ENCODE measurements around the gene GAB1. TPM values are rescaled to one million over a fixed set of nuclear protein-coding genes. Genes with fewer than 3 reads are reported as not detected.

Gene GAB1
- total RNA-seq, 6 experiments from 2014 or later: 6.6 to 8.9 (median 6.9) TPM

DNA sequence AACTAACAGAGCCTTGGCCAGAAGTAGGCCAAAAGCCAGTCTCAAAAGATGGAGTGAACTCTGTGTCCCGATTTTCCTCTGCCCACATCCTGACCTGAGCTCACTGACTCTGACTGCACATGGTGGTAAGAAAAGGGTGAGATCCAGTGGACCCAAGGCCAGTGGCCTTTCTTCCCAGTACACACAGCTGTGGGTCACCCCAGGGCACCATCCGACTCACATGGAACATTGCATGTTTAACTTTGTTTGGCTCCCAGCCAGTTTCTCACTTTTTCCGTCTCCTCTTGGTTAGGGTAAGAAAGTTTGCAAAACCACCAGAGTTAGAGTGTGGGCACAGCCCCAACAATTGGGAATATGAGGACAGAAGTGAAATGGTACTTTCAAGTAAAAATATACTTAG lies 69.8 kb downstream of the GAB1 start:
- Mint-ChIP-seq H3K27ac (no peak overlapping the region), H3K9me3 (no peaks in the 10 kb centered on the region), H3K4me3 (no peak overlapping the region), H3K4me1 (ENCODE audit: low read depth) (peaks cover 43% of the 10 kb centered on the region), H3K36me3 (ENCODE audit: low read depth) (no peaks in the 10 kb centered on the region), H3K27me3 (ENCODE audit: insufficient read depth) (peaks cover 1% of the 10 kb centered on the region)
- TF ChIP-seq, protein P1, sequence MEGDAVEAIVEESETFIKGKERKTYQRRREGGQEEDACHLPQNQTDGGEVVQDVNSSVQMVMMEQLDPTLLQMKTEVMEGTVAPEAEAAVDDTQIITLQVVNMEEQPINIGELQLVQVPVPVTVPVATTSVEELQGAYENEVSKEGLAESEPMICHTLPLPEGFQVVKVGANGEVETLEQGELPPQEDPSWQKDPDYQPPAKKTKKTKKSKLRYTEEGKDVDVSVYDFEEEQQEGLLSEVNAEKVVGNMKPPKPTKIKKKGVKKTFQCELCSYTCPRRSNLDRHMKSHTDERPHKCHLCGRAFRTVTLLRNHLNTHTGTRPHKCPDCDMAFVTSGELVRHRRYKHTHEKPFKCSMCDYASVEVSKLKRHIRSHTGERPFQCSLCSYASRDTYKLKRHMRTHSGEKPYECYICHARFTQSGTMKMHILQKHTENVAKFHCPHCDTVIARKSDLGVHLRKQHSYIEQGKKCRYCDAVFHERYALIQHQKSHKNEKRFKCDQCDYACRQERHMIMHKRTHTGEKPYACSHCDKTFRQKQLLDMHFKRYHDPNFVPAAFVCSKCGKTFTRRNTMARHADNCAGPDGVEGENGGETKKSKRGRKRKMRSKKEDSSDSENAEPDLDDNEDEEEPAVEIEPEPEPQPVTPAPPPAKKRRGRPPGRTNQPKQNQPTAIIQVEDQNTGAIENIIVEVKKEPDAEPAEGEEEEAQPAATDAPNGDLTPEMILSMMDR (IDR thresholded peaks at IDR 0.05): no peak
- no peak for DNase-seq

DNA sequence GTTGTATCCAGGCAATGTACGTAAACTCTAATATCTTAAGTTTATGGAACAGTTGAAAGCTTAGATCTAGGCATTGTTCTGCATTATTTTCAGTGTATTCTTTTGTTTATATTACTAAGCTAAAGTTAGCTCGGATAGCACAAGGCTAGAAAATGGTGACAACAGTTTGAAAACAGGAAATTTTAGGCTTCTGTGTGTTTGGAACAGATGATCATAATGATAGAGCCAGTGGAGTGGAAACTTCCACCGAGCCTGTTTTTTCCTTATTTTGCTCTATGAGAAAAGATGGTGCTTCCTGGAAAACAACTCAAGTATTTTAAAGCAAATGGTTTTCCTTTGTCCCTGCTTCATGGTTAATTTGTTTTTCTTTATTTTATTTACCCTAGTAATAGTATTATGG lies 70.8 kb downstream of the GAB1 start:
- no peak for DNase-seq
- H3K4me1 Mint-ChIP-seq (ENCODE audit: low read depth): peaks cover 49% of the 10 kb centered on the region
- no peaks in the 10 kb centered on the region for H3K9me3 Mint-ChIP-seq
- peaks cover 1% of the 10 kb centered on the region for H3K27me3 Mint-ChIP-seq (ENCODE audit: insufficient read depth)
- TF ChIP-seq, protein P1 (IDR thresholded peaks at IDR 0.05): no peak
- H3K36me3 Mint-ChIP-seq (ENCODE audit: low read depth): no peaks in the 10 kb centered on the region
- no peak overlapping the region for H3K27ac Mint-ChIP-seq
- no peak overlapping the region for H3K4me3 Mint-ChIP-seq

GRCh38 chr4:143407888-143408287 lies 71.2 kb downstream of the GAB1 start:
- no peak overlapping the region for H3K4me3 Mint-ChIP-seq
- DNase-seq: no peak
- no peaks in the 10 kb centered on the region for H3K9me3 Mint-ChIP-seq
- TF ChIP-seq, protein P1 (IDR thresholded peaks at IDR 0.05): no peak
- H3K36me3 Mint-ChIP-seq (ENCODE audit: low read depth): no peaks in the 10 kb centered on the region
- no peak overlapping the region for H3K27ac Mint-ChIP-seq
- peaks cover 45% of the 10 kb centered on the region for H3K4me1 Mint-ChIP-seq (ENCODE audit: low read depth)
- H3K27me3 Mint-ChIP-seq (ENCODE audit: insufficient read depth): peaks cover 1% of the 10 kb centered on the region

- TF ChIP-seq, protein P1 (IDR thresholded peaks at IDR 0.05): no peak
These were observed 73.3 kb downstream of the GAB1 start for GRCh38 chr4:143410015-143410414.

DNA sequence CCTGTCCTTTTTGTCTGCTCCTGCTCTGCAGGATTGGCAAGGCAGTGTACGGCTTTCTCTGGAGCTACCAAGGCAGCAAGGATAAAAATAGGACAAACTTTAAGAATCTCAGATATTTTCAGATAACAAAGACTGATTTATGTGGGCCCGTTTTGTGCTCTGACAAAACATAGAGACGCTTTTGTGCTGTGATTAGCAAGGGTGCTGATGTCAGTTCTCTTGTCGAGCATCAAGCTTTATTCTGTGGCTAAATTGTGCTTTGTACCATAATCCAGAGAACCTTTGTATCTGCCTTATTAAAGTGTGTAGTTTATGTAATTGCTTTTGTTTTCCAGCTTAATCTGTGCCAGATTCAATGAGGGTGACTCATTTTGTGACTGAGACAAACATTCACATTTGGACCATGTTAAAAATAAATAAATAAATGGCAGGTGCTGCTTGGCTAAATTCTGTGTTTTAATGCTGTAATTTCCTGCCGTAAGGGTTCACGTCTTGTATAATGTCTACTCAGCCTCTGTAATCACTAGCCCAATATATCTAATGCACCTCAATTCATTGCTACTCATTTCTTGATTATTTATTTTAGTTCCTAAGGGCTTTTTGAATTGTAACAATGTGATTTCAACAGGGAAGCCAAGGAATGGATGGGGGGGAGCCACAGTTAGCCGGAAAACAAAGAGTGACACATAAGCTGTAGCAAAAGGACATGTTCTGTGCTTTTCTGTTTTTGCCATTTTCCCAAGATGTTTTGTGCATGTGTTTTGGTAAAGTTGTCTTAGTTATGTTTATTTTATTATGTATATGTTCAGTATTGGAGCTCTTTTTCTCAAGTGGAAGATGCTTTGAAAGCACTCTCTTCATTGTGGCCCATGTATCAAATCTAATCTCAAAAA lies 75.1 kb downstream of the GAB1 start:
- TF ChIP-seq, protein P1 (IDR thresholded peaks at IDR 0.05): no peak
- DNase-seq: no peak
- H3K27ac Mint-ChIP-seq: no peak overlapping the region
- no peaks in the 10 kb centered on the region for H3K9me3 Mint-ChIP-seq
- no peak overlapping the region; the same call in 1 of the 2 replicates for H3K4me3 Mint-ChIP-seq
- peaks cover 1% of the 10 kb centered on the region for H3K27me3 Mint-ChIP-seq (ENCODE audit: insufficient read depth)
- no peaks in the 10 kb centered on the region for H3K36me3 Mint-ChIP-seq (ENCODE audit: low read depth)
- H3K4me1 Mint-ChIP-seq (ENCODE audit: low read depth): peaks cover 25% of the 10 kb centered on the region

More at GRCh38 chr4:143410015-143410414, 73.3 kb downstream of the GAB1 start:
- Mint-ChIP-seq H3K4me3 (no peak overlapping the region), H3K36me3 (ENCODE audit: low read depth) (no peaks in the 10 kb centered on the region), H3K27me3 (ENCODE audit: insufficient read depth) (peaks cover 1% of the 10 kb centered on the region), H3K4me1 (ENCODE audit: low read depth) (peaks cover 42% of the 10 kb centered on the region), H3K27ac (no peak overlapping the region), H3K9me3 (no peaks in the 10 kb centered on the region)
- DNase-seq: no peak

Data from HFFc6 (cell line).